SK-N-SH treated with all-trans-retinoic acid at 6 μM for 48 hours (cell line): ENCODE results near the gene DHTKD1.

Experiments used
- ATAC-seq: fragments of 200-7000 bp; cut with Tn5 transposase; 3 replicates; pipeline ENCODE4 v1.9.1; 2020; ENCODE audit warnings: mild to moderate bottlenecking, moderate library complexity
- ARNTL ChIP-seq: fragments of 450-650 bp; formaldehyde crosslinking; IDR thresholded peaks from 2 replicates; pipeline ENCODE4 v1.5.0; 2020; ENCODE audit warnings: low read depth, mild to moderate bottlenecking, moderate library complexity, borderline replicate concordance
- BACH2 ChIP-seq: fragments of 250-450 bp; sonication (Bioruptor Pico); IDR thresholded peaks from 2 replicates; pipeline ENCODE4 v1.9.0; 2021; ENCODE audit warnings: mild to moderate bottlenecking, borderline replicate concordance
- CREB5 ChIP-seq: fragments of 250-450 bp; sonication (Bioruptor Pico); IDR thresholded peaks from 2 replicates; pipeline ENCODE4 v1.5.1; 2020; ENCODE audit warnings: low read depth, mild to moderate bottlenecking, moderate library complexity
- CSDC2 ChIP-seq: fragments of 250-450 bp; sonication (Bioruptor Pico); IDR thresholded peaks from 2 replicates; pipeline ENCODE4 v1.5.0; 2020; ENCODE audit warnings: mild to moderate bottlenecking, moderate library complexity
- CSRNP3 ChIP-seq: fragments of 250-450 bp; sonication (Bioruptor Pico); IDR thresholded peaks from 2 replicates; pipeline ENCODE4 v1.5.1; 2021; ENCODE audit warnings: mild to moderate bottlenecking, moderate library complexity
- ESRRG ChIP-seq: fragments of 250-450 bp; sonication (Bioruptor Pico); IDR thresholded peaks from 2 replicates; pipeline ENCODE4 v1.6.1; 2021; ENCODE audit warnings: mild to moderate bottlenecking
- GLIS3 ChIP-seq: fragments of 250-450 bp; sonication (Bioruptor Pico); IDR thresholded peaks from 2 replicates; pipeline ENCODE4 v1.5.0; 2020; ENCODE audit warnings: mild to moderate bottlenecking, moderate library complexity
- ISL1 ChIP-seq: fragments of 250-450 bp; sonication (Bioruptor Pico); IDR thresholded peaks from 2 replicates; pipeline ENCODE4 v2.1.2; 2022; ENCODE audit warnings: mild to moderate bottlenecking, moderate library complexity
- OSR1 ChIP-seq: fragments of 250-450 bp; sonication (Bioruptor Pico); IDR thresholded peaks from 2 replicates; pipeline ENCODE4 v1.8.0; 2022; ENCODE audit warnings: moderate library complexity, mild to moderate bottlenecking, inconsistent platforms
- PATZ1 ChIP-seq: fragments of 250-450 bp; sonication (Bioruptor Pico); IDR thresholded peaks from 2 replicates; pipeline ENCODE4 v1.8.0; 2020; ENCODE audit warnings: mild to moderate bottlenecking, moderate library complexity, borderline replicate concordance
- POU6F1 ChIP-seq: fragments of 250-450 bp; sonication (Bioruptor Pico); IDR thresholded peaks from 2 replicates; pipeline ENCODE4 v1.8.0; 2021; ENCODE audit warnings: low read depth, mild to moderate bottlenecking, moderate library complexity, borderline replicate concordance
- PPARA ChIP-seq: fragments of 250-450 bp; sonication (Bioruptor Pico); IDR thresholded peaks from 2 replicates; pipeline ENCODE4 v1.5.0; 2020; ENCODE audit warnings: mild to moderate bottlenecking, borderline replicate concordance
- RARB ChIP-seq: fragments of 250-450 bp; sonication (Bioruptor Pico); IDR thresholded peaks from 2 replicates; pipeline ENCODE4 v1.8.0; 2021; ENCODE audit warnings: mild to moderate bottlenecking, moderate library complexity
- SNAI2 ChIP-seq: fragments of 250-450 bp; sonication (Bioruptor Pico); IDR thresholded peaks from 2 replicates; pipeline ENCODE4 v1.5.0; 2020; ENCODE audit warnings: mild to moderate bottlenecking, moderate library complexity
- TCF4 ChIP-seq: fragments of 250-450 bp; sonication (Bioruptor Pico); IDR thresholded peaks from 2 replicates; pipeline ENCODE4 v1.8.0; 2021; ENCODE audit warnings: mild to moderate bottlenecking, moderate library complexity, borderline replicate concordance
- TOX ChIP-seq: fragments of 250-450 bp; sonication (Bioruptor Pico); IDR thresholded peaks from 2 replicates; pipeline ENCODE4 v1.8.0; 2021; ENCODE audit warnings: mild to moderate bottlenecking, moderate library complexity, borderline replicate concordance
- TSHZ2 ChIP-seq: fragments of 250-450 bp; sonication (Bioruptor Pico); IDR thresholded peaks from 2 replicates; pipeline ENCODE4 v1.5.0; 2020; ENCODE audit warnings: mild to moderate bottlenecking, moderate library complexity
- ZC3H10 ChIP-seq: fragments of 250-450 bp; sonication (Bioruptor Pico); IDR thresholded peaks from 2 replicates; pipeline ENCODE4 v1.5.1; 2021; ENCODE audit warnings: mild to moderate bottlenecking, moderate library complexity
- ZFP3 ChIP-seq: fragments of 250-450 bp; sonication (Bioruptor Pico); IDR thresholded peaks from 2 replicates; pipeline ENCODE4 v1.5.0; 2020; ENCODE audit warnings: mild to moderate bottlenecking, moderate library complexity
- ZFP30 ChIP-seq: fragments of 450-650 bp; formaldehyde crosslinking; IDR thresholded peaks from 2 replicates; pipeline ENCODE4 v1.5.0; 2022; ENCODE audit warnings: mild to moderate bottlenecking, moderate library complexity
- ZNF565 ChIP-seq: fragments of 450-650 bp; formaldehyde crosslinking; conservative IDR thresholded peaks from 2 replicates; pipeline ENCODE4 v1.5.0; 2020; ENCODE audit warnings: low read depth, mild to moderate bottlenecking, moderate library complexity
- ZNF70 ChIP-seq: fragments of 450-650 bp; formaldehyde crosslinking; IDR thresholded peaks from 2 replicates; pipeline ENCODE4 v1.5.0; 2020; ENCODE audit warnings: mild to moderate bottlenecking, moderate library complexity
- ZNF8 ChIP-seq: fragments of 450-650 bp; formaldehyde crosslinking; IDR thresholded peaks from 2 replicates; pipeline ENCODE4 v1.5.0; 2020; ENCODE audit warnings: mild to moderate bottlenecking, moderate library complexity

DHTKD1 gene

GRCh38 chr10:12130237-12130872, 61.6 kb downstream of the DHTKD1 start (continued):
- no peak for TF ChIP-seq TSHZ2 (CRISPR knock-in tag)
- TF ChIP-seq ZNF8 (CRISPR knock-in tag): no peak
- no peak for TF ChIP-seq TCF4 (CRISPR knock-in tag)
- TF ChIP-seq SNAI2 (CRISPR knock-in tag): no peak

GRCh38 chr10:12135631-12136030, 66.9 kb downstream of the DHTKD1 start:
- ATAC-seq: no peak
- TF ChIP-seq ZFP3 (CRISPR knock-in tag) (no peak), GLIS3 (CRISPR knock-in tag) (no peak), ZNF565 (CRISPR knock-in tag) (no peak), PPARA (CRISPR knock-in tag) (no peak)
- TF ChIP-seq, all 23 proteins: peak for 0

GRCh38 chr10:12140038-12140437, 71.3 kb downstream of the DHTKD1 start:
- no peak for ATAC-seq
- TF ChIP-seq TOX (no peak), SNAI2 (CRISPR knock-in tag) (no peak), GLIS3 (CRISPR knock-in tag) (no peak), ZFP3 (CRISPR knock-in tag) (no peak), RARB (CRISPR knock-in tag) (no peak), ESRRG (CRISPR knock-in tag) (no peak), PATZ1 (no peak), ZNF70 (CRISPR knock-in tag) (no peak), ISL1 (CRISPR knock-in tag) (no peak), ZC3H10 (no peak), PPARA (CRISPR knock-in tag) (no peak), BACH2 (no peak)

- ATAC-seq: no peak
- TF ChIP-seq OSR1 (no peak), PPARA (CRISPR knock-in tag) (no peak), ZC3H10 (no peak), ZNF565 (CRISPR knock-in tag) (no peak), ZNF70 (CRISPR knock-in tag) (no peak), ARNTL (CRISPR knock-in tag) (no peak), POU6F1 (CRISPR knock-in tag) (no peak), TCF4 (CRISPR knock-in tag) (no peak), RARB (CRISPR knock-in tag) (no peak), ZFP30 (CRISPR knock-in tag) (no peak), ZNF8 (CRISPR knock-in tag) (no peak), SNAI2 (CRISPR knock-in tag) (no peak), CSRNP3 (CRISPR knock-in tag) (no peak), ESRRG (CRISPR knock-in tag) (no peak), ISL1 (CRISPR knock-in tag) (no peak), CSDC2 (CRISPR knock-in tag) (no peak), TOX (no peak), CREB5 (no peak)
These were observed 75.8 kb downstream of the DHTKD1 start for GRCh38 chr10:12144538-12144937.
